Islet of Langerhans (tissue), 1 donor: ENCODE results near the gene GPC3.

ENCODE experiments used
- FAIRE-seq: peaks from one replicate; lab custom pipeline; 2011; peaks lifted over from hg19 to GRCh38; lab: Jason Lieb, UNC

Gene GPC3

DNA sequence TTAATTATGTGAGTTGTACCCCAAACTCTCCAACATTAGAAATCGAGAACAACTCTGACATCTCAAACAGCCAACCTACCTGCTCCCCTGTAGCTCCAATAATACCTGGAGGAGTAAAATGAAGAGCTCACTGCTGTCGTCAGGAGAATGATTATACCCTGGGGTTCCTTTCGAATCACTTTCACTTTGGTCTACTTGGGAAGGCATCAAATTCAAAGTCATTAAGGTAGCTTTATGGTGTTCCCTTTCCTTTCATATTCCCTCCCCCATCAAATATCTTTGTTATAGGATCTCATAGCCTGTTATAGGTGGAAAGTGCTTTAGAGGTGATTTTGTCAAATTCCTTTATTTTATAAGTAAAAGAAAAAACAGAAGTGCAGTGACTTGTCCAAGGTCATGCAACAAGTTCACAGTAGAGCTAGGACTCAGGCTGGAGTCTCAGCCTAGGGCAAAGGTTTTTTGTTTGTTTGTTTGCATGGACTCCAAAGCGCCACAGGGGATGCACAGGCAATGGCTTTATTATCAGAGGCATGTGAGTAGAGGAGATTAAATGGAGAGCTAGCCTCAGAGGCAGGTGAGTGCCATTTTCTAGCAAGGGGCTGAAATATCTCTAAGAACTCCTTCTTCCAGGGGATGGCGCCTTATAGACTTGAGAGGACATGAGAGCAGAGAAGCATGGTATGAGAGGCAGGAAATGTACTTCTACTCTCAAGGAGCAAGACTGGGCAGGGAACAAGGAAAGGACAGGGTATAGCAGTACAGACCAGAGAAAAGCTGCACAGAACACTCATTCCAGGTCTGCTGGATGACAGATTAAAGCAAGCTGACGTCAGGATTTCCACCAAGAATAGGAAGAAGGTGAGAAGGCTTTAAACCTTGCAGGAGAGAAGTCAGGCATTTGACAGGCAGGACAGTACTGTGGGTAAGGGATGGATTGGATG lies 308.0 kb downstream of the GPC3 start:
- no peak for FAIRE-seq

GRCh38 chrX:133676344-133677122 lies 308.9 kb downstream of the GPC3 start:
- FAIRE-seq = no peak

GRCh38 chrX:133674726-133675470 lies 310.5 kb downstream of the GPC3 start:
- FAIRE-seq = no peak

DNA sequence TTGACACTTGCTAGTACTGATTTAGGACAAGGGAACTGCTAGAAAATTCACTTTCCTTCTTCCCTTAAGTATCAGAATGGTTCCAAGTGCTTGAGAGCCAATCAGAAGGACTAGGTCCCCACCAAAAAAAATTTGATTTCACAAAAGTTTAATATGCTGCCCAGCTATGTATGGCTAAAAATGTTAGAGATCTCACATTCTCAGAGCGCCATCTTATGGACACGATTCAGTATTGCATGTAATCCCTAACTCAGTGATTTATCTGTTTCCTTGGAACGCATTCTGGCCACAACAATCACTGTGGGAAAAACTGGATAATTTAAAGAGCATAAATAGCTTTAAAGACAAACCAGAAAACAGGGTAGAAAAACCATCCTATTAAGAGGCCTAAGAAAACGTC lies 315.0 kb downstream of the GPC3 start:
- FAIRE-seq = peak; percentile 51

DNA sequence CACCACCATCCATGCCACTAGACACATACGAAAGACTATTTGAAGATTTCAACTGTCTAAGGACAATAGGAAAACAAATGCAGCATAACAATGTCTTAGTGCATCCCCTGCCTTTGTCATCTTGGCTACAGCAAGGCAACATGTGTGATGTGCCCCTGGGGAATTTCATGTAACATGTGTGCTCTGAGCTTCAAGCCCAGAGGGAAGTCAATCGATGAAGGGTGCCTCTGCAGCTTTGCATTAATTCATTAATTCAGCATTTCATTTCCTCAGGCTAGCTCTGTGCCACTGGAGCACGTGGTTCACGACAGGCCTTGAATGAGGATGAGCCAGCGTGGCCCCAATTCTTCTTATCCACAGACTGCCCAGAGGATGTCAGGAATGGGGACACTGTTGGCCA lies 316.2 kb downstream of the GPC3 start:
- no peak for FAIRE-seq

- no peak for FAIRE-seq
Observed at GRCh38 chrX:133668225-133668931, 317.0 kb downstream of the GPC3 start.

DNA sequence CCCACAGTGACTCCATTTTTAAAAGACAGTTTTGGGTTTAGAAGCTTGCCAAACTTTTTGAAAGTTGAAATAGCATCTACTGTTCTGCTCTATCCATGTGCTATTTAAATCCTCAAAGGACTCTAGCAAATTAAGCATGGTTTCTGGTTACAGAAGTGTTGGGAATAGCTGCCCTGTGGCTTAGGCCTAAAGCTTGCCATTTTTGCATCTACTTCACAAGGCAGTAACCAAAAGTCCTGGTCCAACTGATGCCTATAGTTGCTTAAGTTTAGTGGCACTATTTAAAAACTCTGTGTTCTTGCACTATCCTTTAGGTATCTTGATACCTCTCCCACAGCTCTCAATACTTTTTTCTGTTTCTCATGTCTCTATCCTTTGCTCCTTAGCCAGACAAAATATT lies 319.1 kb downstream of the GPC3 start:
- FAIRE-seq = no peak

- FAIRE-seq = no peak
Observed at GRCh38 chrX:133661962-133662839, 323.2 kb downstream of the GPC3 start.

GRCh38 chrX:133660281-133660680 lies 325.1 kb downstream of the GPC3 start:
- no peak for FAIRE-seq

GRCh38 chrX:133658293-133658911 lies 327.0 kb downstream of the GPC3 start:
- no peak for FAIRE-seq

DNA sequence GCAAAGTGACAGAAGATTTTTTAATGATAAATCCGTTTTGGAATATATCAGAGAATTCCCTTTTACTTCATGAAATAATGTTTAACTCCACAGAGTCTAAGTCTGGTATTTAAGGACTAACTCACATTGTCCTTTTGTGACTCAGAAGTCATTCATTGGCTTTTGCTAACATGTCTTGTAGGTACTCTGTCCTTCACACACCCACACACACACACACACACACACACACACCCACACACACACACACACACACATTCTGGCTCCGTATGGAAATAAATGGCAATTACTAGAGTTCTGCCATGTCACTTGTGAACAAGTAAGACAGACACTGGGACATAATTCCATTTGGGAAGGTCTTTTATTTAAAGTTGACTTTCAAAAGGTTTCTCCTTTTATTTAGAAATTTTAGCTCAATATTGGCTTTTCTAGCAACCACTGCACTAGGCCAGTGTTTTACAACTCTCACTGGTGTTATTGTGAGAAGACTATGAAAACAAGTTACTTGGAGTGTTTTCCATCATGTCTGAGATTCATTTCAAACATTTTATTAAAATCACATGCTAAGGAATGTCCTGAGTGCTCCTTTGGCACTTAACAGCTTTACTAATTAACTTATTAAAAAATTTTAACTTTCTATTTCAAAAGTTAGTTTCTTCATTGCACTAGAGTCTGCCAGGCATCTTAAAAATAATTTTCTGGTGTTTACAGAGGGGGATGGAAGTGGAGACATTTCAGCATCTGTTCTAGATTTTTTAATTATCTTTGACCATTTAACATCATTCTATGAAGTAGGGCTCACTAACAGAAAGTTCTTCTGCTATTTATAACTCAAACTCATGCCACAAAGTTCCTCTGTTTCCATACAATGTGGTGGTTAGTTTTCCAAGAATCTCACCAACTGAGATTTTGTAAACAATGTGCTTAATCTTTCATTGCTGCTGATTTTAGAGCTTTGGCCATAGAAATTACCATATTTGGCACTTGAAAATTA lies 329.8 kb downstream of the GPC3 start:
- FAIRE-seq = peak; percentile 94

- no peak for FAIRE-seq
Observed at GRCh38 chrX:133654811-133655210, 330.6 kb downstream of the GPC3 start.

DNA sequence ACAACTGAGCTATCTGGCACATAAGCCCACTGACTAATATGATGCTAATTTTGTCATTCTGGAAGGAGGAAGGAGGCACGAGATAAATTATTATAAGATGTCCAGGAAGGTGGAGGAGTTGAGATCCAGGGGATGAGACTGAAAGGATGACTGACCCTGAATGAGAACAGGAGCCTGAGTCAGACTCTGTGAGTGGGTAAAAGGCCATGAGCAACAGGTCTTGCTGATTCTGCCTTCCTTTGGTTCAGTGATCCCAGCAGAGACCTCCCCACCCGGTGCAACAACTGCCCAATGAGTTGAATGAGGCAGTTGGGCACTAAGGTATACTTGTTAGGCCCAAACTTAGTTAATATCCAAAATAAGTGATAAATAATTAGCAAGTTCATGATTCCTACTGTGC lies 332.0 kb downstream of the GPC3 start:
- no peak for FAIRE-seq

GRCh38 chrX:133652185-133652584 lies 333.2 kb downstream of the GPC3 start:
- FAIRE-seq = no peak

DNA sequence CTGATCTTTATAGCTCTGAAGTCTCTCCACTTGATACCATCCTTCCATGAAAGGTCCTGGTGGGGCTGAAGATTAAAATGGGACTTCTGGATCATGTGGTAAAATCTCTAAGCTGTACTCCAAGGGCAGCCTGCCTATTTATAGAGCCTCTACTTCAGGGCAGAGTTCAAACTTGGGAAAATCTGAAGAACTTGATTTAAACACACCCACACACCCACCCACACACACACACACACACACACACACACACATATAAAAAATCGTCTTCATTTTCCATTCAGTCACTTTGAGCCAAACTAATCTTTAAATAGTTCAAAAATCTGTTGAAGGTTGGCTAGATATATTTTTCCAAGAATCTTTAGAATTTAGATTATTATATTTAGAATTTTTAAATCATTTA lies 335.2 kb downstream of the GPC3 start:
- no peak for FAIRE-seq

GRCh38 chrX:133649651-133650050 lies 335.7 kb downstream of the GPC3 start:
- FAIRE-seq = no peak

- FAIRE-seq = no peak
Observed at GRCh38 chrX:133648594-133648993, 336.8 kb downstream of the GPC3 start.

GRCh38 chrX:133646719-133647116 lies 338.7 kb downstream of the GPC3 start:
- FAIRE-seq = no peak
